Endothelial cell of umbilical vein (primary cell): ENCODE measurements around the gene PKP4. TPM values are rescaled to one million over a fixed set of nuclear protein-coding genes. Genes with fewer than 3 reads are reported as not detected.

Experiments
- BruUV-seq: library from RNA; stranded (reverse); fragments of 400-500 nt; replicated peaks from 2 replicates; lab custom pipeline; 2021; lab: Mats Ljungman, UMichigan
- CTCF ChIA-PET: fragments of 300-600, 350-600 bp; sonication (Branson Sonifier 250); formaldehyde crosslinking; loops from one replicate; lab custom pipeline; 2021; ENCODE audit warnings: antibody characterized with exemption, inconsistent platforms; lab: Charles Lee
- POLR2A ChIA-PET: fragments of 300-600, 350-600 bp; sonication (Branson Sonifier 250); formaldehyde crosslinking; loops from one replicate; lab custom pipeline; 2021; ENCODE audit warnings: antibody characterized with exemption, inconsistent platforms; lab: Charles Lee
- DNase-seq: peaks from one replicate; pipeline ENCODE4 v3.0.0-alpha.2; 2011; ENCODE audit warnings: low read depth, low spot score
- FAIRE-seq: peaks from 2 replicates; lab custom pipeline; 2011; peaks lifted over from hg19 to GRCh38; lab: Jason Lieb, UNC
- H2AFZ ChIP-seq: 2 replicates; pipeline ENCODE4 v1.6.0; 2012; ENCODE audit warnings: low read depth, low read length, control low read depth, inconsistent platforms
- H3K27ac ChIP-seq: 2 replicates; pipeline ENCODE4 v1.5.1; 2011; ENCODE audit warnings: low read depth, mild to moderate bottlenecking, control low read depth, low read length, moderate library complexity; ENCODE audit not compliant: insufficient read depth
- H3K27me3 ChIP-seq, 2 experiments: 2 replicates each; pipeline versions ENCODE4 v1.6.0 to v1.6.1; 2011; ENCODE audit warnings: low read length in 2 of 2, mixed read lengths in 1 of 2; ENCODE audit not compliant: control insufficient read depth in 2 of 2, insufficient read depth in 2 of 2
- H3K36me3 ChIP-seq, 2 experiments: 2 replicates in 1 of 2; 3 replicates in 1 of 2; pipeline ENCODE4 v1.5.1; 2011; ENCODE audit warnings: low read length in 2 of 2, mild to moderate bottlenecking in 1 of 2, moderate library complexity in 1 of 2; ENCODE audit not compliant: control insufficient read depth in 2 of 2, insufficient read depth in 2 of 2; ENCODE audit errors: extremely low read depth in 1 of 2
- H3K4me1 ChIP-seq: 3 replicates; pipeline ENCODE4 v1.5.1; 2011; ENCODE audit warnings: mild to moderate bottlenecking, low read length; ENCODE audit not compliant: control insufficient read depth, insufficient read depth; ENCODE audit errors: extremely low read depth
- H3K4me2 ChIP-seq: 2 replicates; pipeline ENCODE4 v1.6.1; 2011; ENCODE audit warnings: low read length, control low read depth, mixed read lengths; ENCODE audit not compliant: insufficient read depth
- H3K4me3 ChIP-seq, 3 experiments: fragments of 200-600 bp in 1 of 3; sonication (generic), shearing (Covaris generic) in 1 of 3; replicated peaks in 1 of 3; 2 replicates each; pipeline ENCODE4 v1.5.1; 2011 to 2016; ENCODE audit warnings: control low read depth in 3 of 3, low read length in 3 of 3, mild to moderate bottlenecking in 2 of 3, inconsistent platforms in 1 of 3, low read depth in 1 of 3, moderate library complexity in 1 of 3; ENCODE audit not compliant: insufficient read depth in 1 of 3
- H3K79me2 ChIP-seq: 2 replicates; pipeline ENCODE4 v1.6.0; 2012; ENCODE audit warnings: low read length, inconsistent platforms; ENCODE audit not compliant: control insufficient read depth, insufficient read depth
- H3K9ac ChIP-seq: replicated peaks from 2 replicates; pipeline ENCODE3; 2011; ENCODE audit warnings: low read length, control low read depth; ENCODE audit not compliant: insufficient read depth; ENCODE audit errors: extremely low read depth
- H3K9me1 ChIP-seq: replicated peaks from 3 replicates; pipeline ENCODE4 v1.6.0; 2011; ENCODE audit warnings: mild to moderate bottlenecking, low read length; ENCODE audit not compliant: control insufficient read depth, insufficient read depth; ENCODE audit errors: extremely low read depth
- H3K9me3 ChIP-seq: replicated peaks from 2 replicates; pipeline ENCODE4 v1.5.1; 2012; ENCODE audit warnings: low read length, inconsistent platforms; ENCODE audit not compliant: control insufficient read depth, insufficient read depth
- H4K20me1 ChIP-seq: replicated peaks from 2 replicates; pipeline ENCODE3; 2011; ENCODE audit warnings: mild to moderate bottlenecking, low read length; ENCODE audit not compliant: control insufficient read depth, insufficient read depth; ENCODE audit errors: extremely low read depth
- EZH2 ChIP-seq: IDR thresholded peaks from 2 replicates; pipeline ENCODE4 v1.6.1; 2012; ENCODE audit warnings: borderline replicate concordance, low read depth, mild to moderate bottlenecking, moderate library complexity, low read length, inconsistent platforms; ENCODE audit not compliant: severe bottlenecking
- FOS ChIP-seq: IDR thresholded peaks from 2 replicates; pipeline ENCODE4 v1.6.1; 2011; ENCODE audit warnings: mild to moderate bottlenecking, low read length, moderate library complexity, borderline replicate concordance; ENCODE audit not compliant: insufficient read depth
- GATA2 ChIP-seq: IDR thresholded peaks from 2 replicates; pipeline ENCODE4 v1.7.0; 2011; ENCODE audit warnings: low read depth, mild to moderate bottlenecking, moderate library complexity, mixed read lengths, low read length; ENCODE audit not compliant: insufficient read length, insufficient read depth
- JUN ChIP-seq: IDR thresholded peaks from 2 replicates; pipeline ENCODE4 v1.6.1; 2011; ENCODE audit warnings: borderline replicate concordance, low read depth; ENCODE audit not compliant: insufficient read length, insufficient read depth
- MYC ChIP-seq: IDR thresholded peaks from one replicate; pipeline ENCODE4 v1.6.1; 2011; ENCODE audit warnings: mild to moderate bottlenecking, low read depth, low read length
- POLR2A ChIP-seq: IDR thresholded peaks from 2 replicates; pipeline ENCODE4 v1.6.1; 2012; ENCODE audit warnings: low read depth, mild to moderate bottlenecking, control low read depth, low read length
- POLR2AphosphoS5 ChIP-seq: IDR thresholded peaks from 2 replicates; pipeline ENCODE4 v1.6.1; 2012; ENCODE audit warnings: low read depth, mild to moderate bottlenecking, control low read depth, low read length, moderate library complexity; ENCODE audit not compliant: insufficient read depth
- dilution Hi-C: fragments of 300-500 bp; cut with MboI; formaldehyde crosslinking; loops from one replicate; pipeline ENCODE4 v1.15.0; 2019; ENCODE audit warnings: low sequenced_read_pairs; ENCODE audit not compliant: extremely low pct_ligation_motif_present
- intact Hi-C: fragments of 100-400 bp; cut with micrococcal nuclease; formaldehyde crosslinking; loops from one replicate; pipeline ENCODE4 v1.10.0; 2022
- polyA plus RNA-seq, 4 experiments: library from polyadenylated mRNA; depleted of rRNA in 3 of 4; stranded (reverse) in 3 of 4; unstranded in 1 of 4; fragments of >200 nt; gene quantifications; 2 replicates each; pipeline versions ENCODE4 v1.2.1 to v1.2.3, GENCODE V29; 2011 to 2012; ENCODE audit warnings: missing spikeins in 1 of 4
- small RNA-seq: library from RNA; depleted of rRNA; stranded (forward); fragments of <200 nt; gene quantifications from one replicate; pipeline ENCODE3, GENCODE V24; 2012; ENCODE audit warnings: low replicate concordance, low read depth; ENCODE audit not compliant: insufficient read depth, insufficient read length
- total RNA-seq: library from RNA; stranded (reverse); gene quantifications from 2 replicates; pipeline ENCODE4 v1.2.3, GENCODE V29; 2021
- TF ChIP-seq, protein P1 (sequence below), 2 donors: IDR thresholded peaks; 1 replicate in 1 of 2; 2 replicates in 1 of 2; pipeline ENCODE4 v1.5.1; 2011; ENCODE audit warnings: low read length in 2 of 2, mild to moderate bottlenecking in 2 of 2, moderate library complexity in 2 of 2, control low read depth in 1 of 2, inconsistent platforms in 1 of 2, low read depth in 1 of 2; ENCODE audit not compliant: insufficient read depth in 1 of 2; ENCODE audit errors: extremely low read depth in 1 of 2
- TF ChIP-seq, protein P2 (sequence below): IDR thresholded peaks from 2 replicates; pipeline ENCODE4 v1.6.1; 2011; ENCODE audit not compliant: insufficient read depth, insufficient read length

PKP4 gene
- total and polyA plus RNA-seq, 2 donors (not counting 3 experiments of a cell fraction or from before 2014, with no cell fraction given), result 35.4 to 68.5 TPM

DNA sequence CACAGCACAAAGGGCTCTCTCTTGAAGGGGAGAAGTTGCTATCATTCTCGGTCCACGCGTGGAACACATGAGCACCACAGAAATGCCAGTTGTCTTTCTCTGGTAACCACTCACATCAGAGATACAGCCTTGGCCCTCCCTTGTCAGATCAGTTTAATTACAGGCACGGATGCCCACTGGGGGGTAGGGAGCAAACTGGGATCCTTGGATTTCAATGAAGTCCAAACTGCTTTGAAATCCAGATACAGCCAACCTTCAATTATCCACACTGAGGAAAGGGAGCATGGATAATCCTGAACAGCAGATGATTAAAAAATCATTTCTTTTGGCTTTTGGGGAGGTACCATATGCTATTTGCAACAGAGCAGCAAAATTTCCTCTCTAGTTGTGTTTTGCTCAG lies 274.6 kb downstream of the PKP4 start:
- no peaks in the 10 kb centered on the region for H3K4me1 ChIP-seq
- no peak overlapping the region for H3K4me3 ChIP-seq
- CTCF ChIA-PET, result no interaction called here
- H3K27me3 ChIP-seq, result peaks cover 0 to 10% of the 10 kb centered on the region in 2 experiments
- no peaks in the 10 kb centered on the region for H3K9me1 ChIP-seq
- intact Hi-C loops, result no loop called here
- H4K20me1 ChIP-seq, result no peaks in the 10 kb centered on the region
- no TSS peak for BruUV-seq
- H3K9me3 ChIP-seq, result no peaks in the 10 kb centered on the region
- DNase-seq, result no peak
- no peak overlapping the region for H3K27ac ChIP-seq
- H2AFZ ChIP-seq, result no peak overlapping the region
- H3K9ac ChIP-seq, result no peak overlapping the region
- no peak for TF ChIP-seq MYC
- TF ChIP-seq EZH2, result no peak
- TF ChIP-seq, protein P1, sequence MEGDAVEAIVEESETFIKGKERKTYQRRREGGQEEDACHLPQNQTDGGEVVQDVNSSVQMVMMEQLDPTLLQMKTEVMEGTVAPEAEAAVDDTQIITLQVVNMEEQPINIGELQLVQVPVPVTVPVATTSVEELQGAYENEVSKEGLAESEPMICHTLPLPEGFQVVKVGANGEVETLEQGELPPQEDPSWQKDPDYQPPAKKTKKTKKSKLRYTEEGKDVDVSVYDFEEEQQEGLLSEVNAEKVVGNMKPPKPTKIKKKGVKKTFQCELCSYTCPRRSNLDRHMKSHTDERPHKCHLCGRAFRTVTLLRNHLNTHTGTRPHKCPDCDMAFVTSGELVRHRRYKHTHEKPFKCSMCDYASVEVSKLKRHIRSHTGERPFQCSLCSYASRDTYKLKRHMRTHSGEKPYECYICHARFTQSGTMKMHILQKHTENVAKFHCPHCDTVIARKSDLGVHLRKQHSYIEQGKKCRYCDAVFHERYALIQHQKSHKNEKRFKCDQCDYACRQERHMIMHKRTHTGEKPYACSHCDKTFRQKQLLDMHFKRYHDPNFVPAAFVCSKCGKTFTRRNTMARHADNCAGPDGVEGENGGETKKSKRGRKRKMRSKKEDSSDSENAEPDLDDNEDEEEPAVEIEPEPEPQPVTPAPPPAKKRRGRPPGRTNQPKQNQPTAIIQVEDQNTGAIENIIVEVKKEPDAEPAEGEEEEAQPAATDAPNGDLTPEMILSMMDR (IDR thresholded peaks at IDR 0.05; ENCODE audit: extremely low read depth in 1 of 2, insufficient read depth in 1 of 2, low read depth in 1 of 2, low read length in 2 of 2), result no peak
- TF ChIP-seq POLR2A, result no peak
- TF ChIP-seq FOS, result no peak
- TF ChIP-seq POLR2AphosphoS5, result no peak
- TF ChIP-seq GATA2, result no peak
- TF ChIP-seq JUN, result no peak
- TF ChIP-seq, protein P2, sequence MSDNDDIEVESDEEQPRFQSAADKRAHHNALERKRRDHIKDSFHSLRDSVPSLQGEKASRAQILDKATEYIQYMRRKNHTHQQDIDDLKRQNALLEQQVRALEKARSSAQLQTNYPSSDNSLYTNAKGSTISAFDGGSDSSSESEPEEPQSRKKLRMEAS, result no peak
- dilution Hi-C loops, result no loop called here
- POLR2A ChIA-PET, result no interaction called here
- H3K79me2 ChIP-seq, result no peaks in the 10 kb centered on the region
- H3K4me2 ChIP-seq, result no peak overlapping the region
- H3K36me3 ChIP-seq, result no peaks in the 10 kb centered on the region
- no peak for FAIRE-seq

Small RNA genes within 50 kb of the gene (small RNA-seq; reads per million reads assigned to genes)
- gene AC005042.3 (not detected), gene RN7SL393P (not detected)

Other genes starting within 250 kb of the PKP4 start
- 0.69 TPM in 1 of 2 replicates, not detected in the other for gene CCDC148, start 199 bp upstream of the PKP4 start, total RNA-seq
- gene CCDC148, start 199 bp upstream of the PKP4 start, polyA plus RNA-seq, result 0.04 TPM in 1 of 2 replicates, not detected in the other